HL-60 (cell line): ENCODE measurements around the gene KIF20B.

Experiments
- DNase-seq, 2 experiments: peaks; one replicate each; pipeline ENCODE4 v3.0.0-alpha.2; 2010 to 2020; ENCODE audit warnings: low read depth in 1 of 2, low spot score in 1 of 2
- H3K27ac ChIP-seq: fragments of 250-450 bp; sonication (Bioruptor Pico); replicated peaks from 2 replicates; pipeline ENCODE4 v1.5.1; 2020; ENCODE audit warnings: mild to moderate bottlenecking, moderate library complexity
- H3K27me3 ChIP-seq: fragments of 250-450 bp; sonication (Bioruptor Pico); 2 replicates; pipeline ENCODE4 v1.5.1; 2021; ENCODE audit warnings: mild to moderate bottlenecking, moderate library complexity; ENCODE audit not compliant: insufficient read depth, poor library complexity, severe bottlenecking
- H3K4me3 ChIP-seq: replicated peaks from 2 replicates; pipeline ENCODE4 v1.5.1; 2011; ENCODE audit warnings: mild to moderate bottlenecking, control low read depth, low read length; ENCODE audit not compliant: insufficient read depth
- CTCF ChIP-seq: IDR thresholded peaks from one replicate; pipeline ENCODE4 v1.5.1; 2011; ENCODE audit warnings: low read length, control low read depth, inconsistent platforms; ENCODE audit not compliant: insufficient read depth
- GABPA ChIP-seq: IDR thresholded peaks from 2 replicates; pipeline ENCODE4 v1.6.1; 2012; ENCODE audit warnings: low read depth
- POLR2AphosphoS5 ChIP-seq: IDR thresholded peaks from 2 replicates; pipeline ENCODE4 v1.6.1; 2012; ENCODE audit warnings: low read depth
- REST ChIP-seq: IDR thresholded peaks from 2 replicates; pipeline ENCODE4 v1.6.1; 2012; ENCODE audit warnings: low read depth; ENCODE audit not compliant: insufficient replicate concordance
- SPI1 ChIP-seq: IDR thresholded peaks from 2 replicates; pipeline ENCODE4 v1.6.1; 2012; ENCODE audit warnings: low read depth, mild to moderate bottlenecking, borderline replicate concordance

The KIF20B gene

GRCh38 chr10:89792187-89792586 lies 90.8 kb downstream of the KIF20B start:
- no peak for DNase-seq
- TF ChIP-seq GABPA, result no peak
- TF ChIP-seq POLR2AphosphoS5, result no peak
- no peak for TF ChIP-seq SPI1
- no peak for TF ChIP-seq REST

GRCh38 chr10:89793649-89794254 lies 92.4 kb downstream of the KIF20B start:
- Histone ChIP-seq H3K4me3 (no peak overlapping the region), H3K27me3 (no peaks in the 10 kb centered on the region), H3K27ac (no peak overlapping the region)
- TF ChIP-seq CTCF, result peak; percentile 57
- TF ChIP-seq REST, result no peak
- DNase-seq, result peak; percentile 21 to 40

More at GRCh38 chr10:89792187-89792586, 90.8 kb downstream of the KIF20B start:
- no peak overlapping the region for H3K27ac ChIP-seq
- no peaks in the 10 kb centered on the region for H3K27me3 ChIP-seq
- H3K4me3 ChIP-seq, result no peak overlapping the region

GRCh38 chr10:89795840-89796239 lies 94.5 kb downstream of the KIF20B start:
- no peak for TF ChIP-seq POLR2AphosphoS5
- no peak for TF ChIP-seq SPI1
- TF ChIP-seq GABPA, result no peak
- TF ChIP-seq REST, result no peak
- TF ChIP-seq CTCF, result no peak
- H3K27ac ChIP-seq, result no peak overlapping the region
- no peak overlapping the region for H3K4me3 ChIP-seq
- H3K27me3 ChIP-seq, result no peaks in the 10 kb centered on the region
- no peak for DNase-seq

- Histone ChIP-seq H3K27ac (no peak overlapping the region), H3K27me3 (no peaks in the 10 kb centered on the region), H3K4me3 (no peak overlapping the region)
- DNase-seq, result no peak
- no peak for TF ChIP-seq SPI1
- no peak for TF ChIP-seq POLR2AphosphoS5
- TF ChIP-seq CTCF, result no peak
- TF ChIP-seq GABPA, result no peak
- TF ChIP-seq REST, result no peak
Observed at GRCh38 chr10:89798092-89798491, 96.7 kb downstream of the KIF20B start.
